ENCODE data around the gene TMEM151B.

Gene TMEM151B

GRCh38 chr6:44228031-44228430 lies 42.2 kb upstream of the TMEM151B start:
- Histone ChIP-seq H3K9me3 (ENCODE audit: insufficient read depth, low read length) (no peaks in the 10 kb centered on the region), H2AFZ (ENCODE audit: low read depth, low read length) (no peak overlapping the region), H3K27ac (ENCODE audit: low read length) (no peak overlapping the region), H3K79me2 (ENCODE audit: low read length) (peaks cover 54% of the 10 kb centered on the region), H4K20me1 (ENCODE audit: insufficient read depth, low read length) (peaks cover 45% of the 10 kb centered on the region), H3K9ac (ENCODE audit: low read length) (no peak overlapping the region), H3K4me3 (ENCODE audit: low read length) (no peak overlapping the region), H3K27me3 (ENCODE audit: low read depth, low read length) (no peaks in the 10 kb centered on the region), H3K36me3 (replicated peaks; ENCODE audit: low read depth, low read length) (peaks cover 58% of the 10 kb centered on the region), H3K4me1 (ENCODE audit: low read length) (peaks cover 23% of the 10 kb centered on the region), H3K4me2 (ENCODE audit: low read length) (no peak overlapping the region)
- TF ChIP-seq CTCF (IDR thresholded peaks at IDR 0.05; ENCODE audit: low read depth, low read length) = no peak
- no peak for TF ChIP-seq EZH2phosphoT487 (IDR thresholded peaks at IDR 0.05; ENCODE audit: low read depth)

DNA sequence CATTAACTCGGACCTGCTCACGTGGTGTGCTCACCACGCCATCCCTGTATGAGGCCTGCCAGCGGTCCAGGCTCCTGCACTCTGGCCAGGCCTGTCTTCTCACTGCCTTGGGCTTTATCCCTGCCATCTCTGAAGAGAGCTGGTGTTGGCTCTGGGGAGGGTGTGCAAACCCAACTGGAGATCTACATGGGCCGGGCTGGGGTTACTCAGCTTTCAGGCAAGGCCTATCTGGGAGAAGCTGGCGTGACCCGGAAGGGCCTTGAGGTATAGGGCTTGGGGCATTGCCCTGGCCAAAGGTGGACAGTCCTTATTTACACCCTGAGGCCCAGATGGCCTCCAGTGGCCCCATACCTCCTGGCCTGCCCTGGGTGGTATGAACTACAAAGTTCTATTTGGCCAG lies 41.8 kb upstream of the TMEM151B start:
- peaks cover 53% of the 10 kb centered on the region for H3K79me2 ChIP-seq (ENCODE audit: low read length)

GRCh38 chr6:44228836-44229235 lies 41.4 kb upstream of the TMEM151B start:
- Histone ChIP-seq H3K9me3 (ENCODE audit: insufficient read depth, low read length) (no peaks in the 10 kb centered on the region), H3K36me3 (replicated peaks; ENCODE audit: low read depth, low read length) (peaks cover 65% of the 10 kb centered on the region), H3K27me3 (ENCODE audit: low read depth, low read length) (no peaks in the 10 kb centered on the region), H3K4me3 (ENCODE audit: low read length) (no peak overlapping the region), H4K20me1 (ENCODE audit: insufficient read depth, low read length) (peaks cover 47% of the 10 kb centered on the region), H3K4me1 (ENCODE audit: low read length) (peaks cover 23% of the 10 kb centered on the region), H3K4me2 (ENCODE audit: low read length) (no peak overlapping the region), H3K79me2 (ENCODE audit: low read length) (peaks cover 49% of the 10 kb centered on the region), H3K27ac (ENCODE audit: low read length) (no peak overlapping the region), H2AFZ (ENCODE audit: low read depth, low read length) (no peak overlapping the region), H3K9ac (ENCODE audit: low read length) (no peak overlapping the region)
- TF ChIP-seq CTCF (IDR thresholded peaks at IDR 0.05; ENCODE audit: low read depth, low read length) (no peak), EZH2phosphoT487 (IDR thresholded peaks at IDR 0.05; ENCODE audit: low read depth) (no peak)

More for the DNA sequence above, 41.8 kb upstream of the TMEM151B start:
- Histone ChIP-seq H3K4me1 (ENCODE audit: low read length) (peaks cover 23% of the 10 kb centered on the region), H3K9me3 (ENCODE audit: insufficient read depth, low read length) (no peaks in the 10 kb centered on the region), H3K9ac (ENCODE audit: low read length) (no peak overlapping the region), H4K20me1 (ENCODE audit: insufficient read depth, low read length) (peaks cover 45% of the 10 kb centered on the region), H2AFZ (ENCODE audit: low read depth, low read length) (no peak overlapping the region), H3K27me3 (ENCODE audit: low read depth, low read length) (no peaks in the 10 kb centered on the region), H3K27ac (ENCODE audit: low read length) (no peak overlapping the region), H3K4me3 (ENCODE audit: low read length) (no peak overlapping the region), H3K36me3 (replicated peaks; ENCODE audit: low read depth, low read length) (peaks cover 62% of the 10 kb centered on the region), H3K4me2 (ENCODE audit: low read length) (no peak overlapping the region)
- TF ChIP-seq CTCF (IDR thresholded peaks at IDR 0.05; ENCODE audit: low read depth, low read length) = no peak
- no peak for TF ChIP-seq EZH2phosphoT487 (IDR thresholded peaks at IDR 0.05; ENCODE audit: low read depth)

GRCh38 chr6:44229376-44230033 lies 40.7 kb upstream of the TMEM151B start:
- H2AFZ ChIP-seq (ENCODE audit: low read depth, low read length) = no peak overlapping the region
- no peak overlapping the region for H3K9ac ChIP-seq (ENCODE audit: low read length)
- no peak overlapping the region for H3K4me3 ChIP-seq (ENCODE audit: low read length)
- TF ChIP-seq CTCF (IDR thresholded peaks at IDR 0.05; ENCODE audit: low read depth, low read length) = no peak
- no peak for TF ChIP-seq EZH2phosphoT487 (IDR thresholded peaks at IDR 0.05; ENCODE audit: low read depth)
- H3K27me3 ChIP-seq (ENCODE audit: low read depth, low read length) = no peaks in the 10 kb centered on the region
- peaks cover 20% of the 10 kb centered on the region for H3K4me1 ChIP-seq (ENCODE audit: low read length)
- peaks cover 45% of the 10 kb centered on the region for H4K20me1 ChIP-seq (ENCODE audit: insufficient read depth, low read length)
- peaks cover 43% of the 10 kb centered on the region for H3K79me2 ChIP-seq (ENCODE audit: low read length)
- no peak overlapping the region for H3K4me2 ChIP-seq (ENCODE audit: low read length)
- no peak overlapping the region for H3K27ac ChIP-seq (ENCODE audit: low read length)
- peaks cover 65% of the 10 kb centered on the region for H3K36me3 ChIP-seq (replicated peaks; ENCODE audit: low read depth, low read length)
- no peaks in the 10 kb centered on the region for H3K9me3 ChIP-seq (ENCODE audit: insufficient read depth, low read length)

All from OCI-LY3 (cell line).